CD14-positive monocyte (primary cell): ENCODE results near the gene NINL. TPM values are rescaled to one million over a fixed set of nuclear protein-coding genes. Genes with fewer than 3 reads are reported as not detected.
A peak's percentile ranks its signal among the peaks of the same experiment; 100 is the strongest.

ENCODE experiments used
- DNase-seq, 3 donors: peaks; one replicate each; pipeline ENCODE4 v3.0.0-alpha.2; 2011 to 2022
- H2AFZ ChIP-seq: 2 replicates; pipeline ENCODE4 v1.6.0; 2012; ENCODE audit warnings: mild to moderate bottlenecking, low read depth, low read length, inconsistent platforms; ENCODE audit not compliant: insufficient read depth, poor library complexity, severe bottlenecking
- H3K27ac ChIP-seq, 2 donors: 1 replicate in 1 of 2; 2 replicates in 1 of 2; pipeline ENCODE4 v1.5.1; 2012 to 2013; ENCODE audit warnings: low read length in 2 of 2, control low read depth in 1 of 2, inconsistent platforms in 1 of 2, low read depth in 1 of 2, mild to moderate bottlenecking in 1 of 2
- H3K27me3 ChIP-seq, 2 donors: one replicate each; pipeline versions ENCODE4 v1.6.0 to v1.6.1; 2011 to 2013; ENCODE audit warnings: low read length in 2 of 2; ENCODE audit not compliant: control insufficient read depth in 2 of 2, insufficient read depth in 2 of 2
- H3K36me3 ChIP-seq, 2 donors: replicated peaks in 1 of 2; 1 replicate in 1 of 2; 2 replicates in 1 of 2; pipeline versions ENCODE4 v1.5.1 to v1.6.1; 2012 to 2013; ENCODE audit warnings: low read length in 2 of 2, control low read depth in 1 of 2, inconsistent platforms in 1 of 2, mild to moderate bottlenecking in 1 of 2; ENCODE audit not compliant: insufficient read depth in 2 of 2, control insufficient read depth in 1 of 2
- H3K4me1 ChIP-seq, 2 donors: 1 replicate in 1 of 2; 2 replicates in 1 of 2; pipeline versions ENCODE4 v1.5.1 to v1.6.1; 2012 to 2013; ENCODE audit warnings: low read length in 2 of 2, control low read depth in 1 of 2, inconsistent platforms in 1 of 2, mild to moderate bottlenecking in 1 of 2, moderate library complexity in 1 of 2; ENCODE audit not compliant: insufficient read depth in 2 of 2, control insufficient read depth in 1 of 2
- H3K4me2 ChIP-seq: replicated peaks from 2 replicates; pipeline ENCODE3; 2012; ENCODE audit warnings: low read length, moderate library complexity, mild to moderate bottlenecking; ENCODE audit not compliant: poor library complexity, severe bottlenecking; ENCODE audit errors: extremely low read depth
- H3K4me3 ChIP-seq, 3 experiments: fragments of 200-600 bp in 1 of 3; sonication (generic) in 1 of 3; replicated peaks in 1 of 3; 1 replicate in 2 of 3; 2 replicates in 1 of 3; pipeline ENCODE4 v1.5.1; 2011 to 2013; ENCODE audit warnings: low read length in 3 of 3, mild to moderate bottlenecking in 3 of 3, control low read depth in 2 of 3, low read depth in 2 of 3, inconsistent platforms in 1 of 3, moderate library complexity in 1 of 3
- H3K79me2 ChIP-seq: 2 replicates; pipeline ENCODE4 v1.6.0; 2012; ENCODE audit warnings: mild to moderate bottlenecking, control low read depth, inconsistent platforms, low read length, moderate library complexity; ENCODE audit not compliant: insufficient read depth
- H3K9ac ChIP-seq: 2 replicates; pipeline ENCODE4 v1.6.0; 2017; ENCODE audit warnings: low read length, mild to moderate bottlenecking; ENCODE audit not compliant: insufficient read depth, poor library complexity, severe bottlenecking
- H3K9me3 ChIP-seq, 2 donors: replicated peaks in 1 of 2; 1 replicate in 1 of 2; 2 replicates in 1 of 2; pipeline versions ENCODE4 v1.5.1 to v1.6.1; 2012 to 2013; ENCODE audit warnings: low read length in 2 of 2, control low read depth in 1 of 2; ENCODE audit not compliant: control insufficient read depth in 1 of 2, insufficient read depth in 1 of 2
- H4K20me1 ChIP-seq: 2 replicates; pipeline ENCODE4 v1.6.0; 2012; ENCODE audit warnings: mild to moderate bottlenecking, low read length, control low read depth, moderate library complexity; ENCODE audit not compliant: insufficient read depth
- H3K27ac Mint-ChIP-seq, 7 donors: one replicate each; pipeline ENCODE4 v1.8.0; 2020; ENCODE audit warnings: mild to moderate bottlenecking in 7 of 7, mixed read lengths in 7 of 7, moderate library complexity in 6 of 7, inconsistent platforms in 2 of 7
- H3K27me3 Mint-ChIP-seq, 3 donors: one replicate each; pipeline ENCODE4 v1.8.0; 2021 to 2022; ENCODE audit warnings: low read depth in 3 of 3, mild to moderate bottlenecking in 3 of 3, mixed read lengths in 3 of 3, moderate library complexity in 3 of 3, inconsistent platforms in 1 of 3
- H3K36me3 Mint-ChIP-seq, 2 donors: one replicate each; pipeline ENCODE4 v1.8.0; 2020; ENCODE audit warnings: mixed read lengths in 2 of 2, inconsistent platforms in 1 of 2, mild to moderate bottlenecking in 1 of 2
- H3K4me1 Mint-ChIP-seq: one replicate; pipeline ENCODE4 v1.8.0; 2020; ENCODE audit warnings: mild to moderate bottlenecking, mixed read lengths
- H3K4me3 Mint-ChIP-seq, 2 donors: one replicate each; pipeline ENCODE4 v1.8.0; 2020; ENCODE audit warnings: mild to moderate bottlenecking in 2 of 2, mixed read lengths in 2 of 2, moderate library complexity in 1 of 2
- H3K9me3 Mint-ChIP-seq, 7 donors: one replicate each; pipeline ENCODE4 v1.8.0; 2020 to 2022; ENCODE audit warnings: mixed read lengths in 7 of 7, mild to moderate bottlenecking in 6 of 7, moderate library complexity in 6 of 7, inconsistent platforms in 2 of 7
- WGBS: methylation state at CpG from one replicate; pipeline ENCODE4 v1.1.5; 2013; ENCODE audit warnings: missing lambda C conversion rate; ENCODE audit not compliant: insufficient coverage; 5-methylcytosine and 5-hydroxymethylcytosine counted together
- intact Hi-C, 2 donors: fragments of 100-400 bp; cut with micrococcal nuclease; formaldehyde crosslinking; loops; one replicate each; pipeline versions ENCODE4 v1.15.0 to v1.15.1; 2023
- polyA plus RNA-seq, 3 donors: library from polyadenylated mRNA; depleted of rRNA in 1 of 3; unstranded in 2 of 3; stranded (reverse) in 1 of 3; fragments of 300-500 nt in 2 of 3; fragments of >200 nt in 1 of 3; fragmentation: Illumina TruSeq in 2 of 3; gene quantifications; 1 replicate in 2 of 3; 2 replicates in 1 of 3; pipeline ENCODE4 v1.2.3, GENCODE V29; 2012 to 2021
- TF ChIP-seq, protein P1 (sequence below): fragments of 200-600 bp; IDR thresholded peaks from one replicate; pipeline ENCODE4 v1.8.0; 2022; ENCODE audit warnings: antibody characterized with exemption, mild to moderate bottlenecking

Gene NINL
- polyA plus RNA-seq, 3 donors: 0.08 to 0.15 TPM; not detected in 1

DNA sequence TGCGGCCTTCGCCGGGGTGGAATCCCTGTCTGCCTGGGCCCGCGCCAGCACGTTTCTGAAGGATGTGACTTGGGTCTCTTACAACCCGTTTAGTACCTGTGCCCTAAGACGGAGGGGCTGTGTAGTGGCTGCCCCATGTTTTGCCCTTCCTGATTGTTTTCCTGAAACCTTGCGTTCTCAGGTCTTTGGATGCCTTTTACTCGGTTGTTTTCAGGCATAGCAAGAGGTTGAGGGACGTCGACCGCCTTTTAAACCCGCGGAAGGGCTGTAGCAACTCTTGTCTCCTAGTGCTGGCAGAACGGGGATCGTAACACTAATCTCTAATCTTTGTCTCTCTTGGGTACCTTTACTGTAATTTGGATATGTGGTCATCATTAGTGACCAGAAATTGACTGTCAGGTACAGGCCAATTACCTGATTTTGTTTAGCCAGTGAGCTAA, 39.2 kb upstream of the NINL start:
- Mint-ChIP-seq H3K36me3 (peaks cover 1 to 3% of the 10 kb centered on the region in 2 donors), H3K9me3 (peaks cover 7 to 19% (median 11%) of the 10 kb centered on the region in 7 donors), H3K27me3 (peaks cover 2 to 6% (median 5%) of the 10 kb centered on the region in 3 donors), H3K4me1 (peaks cover 26% of the 10 kb centered on the region), H3K27ac (peak overlapping the region; percentile 86 to 96 (median 93)), H3K4me3 (peak overlapping the region; percentile 92 to 93)
- H3K4me1 ChIP-seq: peaks cover 23 to 31% of the 10 kb centered on the region in 2 donors
- 53% methylated on average over 15 of the region's 17 CpGs for WGBS
- H3K79me2 ChIP-seq: peaks cover 14% of the 10 kb centered on the region
- H3K4me2 ChIP-seq: peak overlapping the region; percentile 90
- peaks cover 4 to 16% of the 10 kb centered on the region in 2 donors for H3K9me3 ChIP-seq
- intact Hi-C loops: loop anchor here (5.0 to 10.0 kb wide), 2 partner anchors 68 to 630 kb away; partner anchors contain the start of gene APMAP (in 1 of the 2)
- H3K4me3 ChIP-seq: peak overlapping the region; percentile 54 to 87 (median 66)
- no peak for DNase-seq
- peak overlapping the region; percentile 100 for H2AFZ ChIP-seq
- no peaks in the 10 kb centered on the region for H3K27me3 ChIP-seq
- H3K27ac ChIP-seq: peak overlapping the region; percentile 73 to 76
- H4K20me1 ChIP-seq: no peaks in the 10 kb centered on the region
- TF ChIP-seq, protein P1, sequence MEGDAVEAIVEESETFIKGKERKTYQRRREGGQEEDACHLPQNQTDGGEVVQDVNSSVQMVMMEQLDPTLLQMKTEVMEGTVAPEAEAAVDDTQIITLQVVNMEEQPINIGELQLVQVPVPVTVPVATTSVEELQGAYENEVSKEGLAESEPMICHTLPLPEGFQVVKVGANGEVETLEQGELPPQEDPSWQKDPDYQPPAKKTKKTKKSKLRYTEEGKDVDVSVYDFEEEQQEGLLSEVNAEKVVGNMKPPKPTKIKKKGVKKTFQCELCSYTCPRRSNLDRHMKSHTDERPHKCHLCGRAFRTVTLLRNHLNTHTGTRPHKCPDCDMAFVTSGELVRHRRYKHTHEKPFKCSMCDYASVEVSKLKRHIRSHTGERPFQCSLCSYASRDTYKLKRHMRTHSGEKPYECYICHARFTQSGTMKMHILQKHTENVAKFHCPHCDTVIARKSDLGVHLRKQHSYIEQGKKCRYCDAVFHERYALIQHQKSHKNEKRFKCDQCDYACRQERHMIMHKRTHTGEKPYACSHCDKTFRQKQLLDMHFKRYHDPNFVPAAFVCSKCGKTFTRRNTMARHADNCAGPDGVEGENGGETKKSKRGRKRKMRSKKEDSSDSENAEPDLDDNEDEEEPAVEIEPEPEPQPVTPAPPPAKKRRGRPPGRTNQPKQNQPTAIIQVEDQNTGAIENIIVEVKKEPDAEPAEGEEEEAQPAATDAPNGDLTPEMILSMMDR: no peak
- no peaks in the 10 kb centered on the region for H3K36me3 ChIP-seq
- H3K9ac ChIP-seq: peak overlapping the region; percentile 79

DNA sequence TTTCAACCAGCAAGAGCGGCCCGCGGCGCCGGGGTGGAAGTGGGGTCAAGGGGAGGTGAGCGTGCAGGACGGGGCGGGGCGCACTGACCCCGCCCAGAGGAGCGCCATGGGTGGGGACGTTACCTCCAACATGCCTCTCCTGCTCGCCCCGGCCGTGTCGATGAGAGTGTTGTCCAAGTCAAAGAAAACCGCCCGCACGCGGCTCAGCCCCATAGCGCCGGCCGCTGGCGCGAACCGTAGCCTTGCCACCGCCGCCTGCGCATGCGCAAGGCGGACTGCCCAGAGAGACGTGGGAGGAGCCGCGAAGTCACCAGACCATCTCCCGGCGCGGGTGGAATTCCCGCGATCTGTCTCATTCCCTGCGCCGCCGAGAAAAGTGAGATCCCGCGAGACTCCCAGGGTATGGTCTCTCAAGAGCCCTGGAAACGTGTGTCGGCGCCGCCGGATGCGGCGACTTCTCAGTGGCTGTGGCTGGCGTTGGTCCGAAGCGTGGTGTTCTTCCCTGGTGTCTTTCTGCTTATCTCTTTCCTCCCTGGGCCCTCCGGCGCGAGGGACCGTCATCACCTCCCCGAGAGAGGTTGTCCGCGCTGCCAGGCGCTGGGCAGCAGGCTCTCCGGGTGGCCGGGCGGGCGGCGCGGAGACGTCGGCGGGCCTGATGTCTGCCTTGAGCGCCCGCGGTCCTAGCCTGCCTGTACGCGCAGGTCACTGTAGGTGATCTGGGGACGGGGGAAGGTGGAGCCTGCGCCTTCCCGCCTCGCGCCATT, 38.6 kb upstream of the NINL start, which contains the start of gene NANP:
NANP (minus strand) TSS at position 279 of the 764 bp plus-strand sequence; CDS start at position 213, 66 bp downstream.
- H3K4me3 Mint-ChIP-seq: peak within 1 kb of the TSS; percentile 92 to 93
- H3K27me3 ChIP-seq: no peaks in the 10 kb centered on the region
- peak within 1 kb of the TSS; percentile 79 for H3K9ac ChIP-seq
- 2% methylated on average over 67 of the region's 81 CpGs for WGBS
- peak within 1 kb of the TSS; percentile 90 for H3K4me2 ChIP-seq
- H3K4me1 Mint-ChIP-seq: peaks cover 27% of the 10 kb centered on the region
- H3K36me3 Mint-ChIP-seq: peaks cover 1 to 3% of the 10 kb centered on the region in 2 donors
- H3K9me3 ChIP-seq: peaks cover 4 to 16% of the 10 kb centered on the region in 2 donors
- H3K79me2 ChIP-seq: peaks cover 20% of the 10 kb centered on the region
- TF ChIP-seq, protein P1: no peak
- H2AFZ ChIP-seq: peak within 1 kb of the TSS; percentile 100
- H3K9me3 Mint-ChIP-seq: peaks cover 7 to 19% (median 11%) of the 10 kb centered on the region in 7 donors
- peak within 1 kb of the TSS; percentile 73 to 76 for H3K27ac ChIP-seq
- no peaks in the 10 kb centered on the region for H3K36me3 ChIP-seq
- H3K4me1 ChIP-seq: peaks cover 23 to 33% of the 10 kb centered on the region in 2 donors
- peak; percentile 93 to 96 (median 94) for DNase-seq
- peak within 1 kb of the TSS; percentile 86 to 96 (median 93) for H3K27ac Mint-ChIP-seq
- H3K27me3 Mint-ChIP-seq: peaks cover 2 to 6% (median 5%) of the 10 kb centered on the region in 3 donors
- H4K20me1 ChIP-seq: no peaks in the 10 kb centered on the region
- intact Hi-C loops: loop anchor here (5.0 to 10.0 kb wide), 2 partner anchors 68 to 629 kb away; partner anchors contain the start of gene APMAP (in 1 of the 2)
- H3K4me3 ChIP-seq: peak within 1 kb of the TSS; percentile 54 to 87 (median 66)
